Measurements from ENCODE around the gene PCSK6. TPM values are rescaled to one million over a fixed set of nuclear protein-coding genes. Genes with fewer than 3 reads are reported as not detected.

PCSK6 gene
- total RNA-seq, 1 donor from 2014 or later = 1.3 TPM

GRCh38 chr15:101534376-101534970 lies 45.0 kb upstream of the PCSK6 start:
- H3K27me3 Mint-ChIP-seq (ENCODE audit: low read depth, unreplicated experiment) = peaks cover 36% of the 10 kb centered on the region
- Histone ChIP-seq H3K4me2 (ENCODE audit: low read length) (no peak overlapping the region), H3K79me2 (ENCODE audit: insufficient read depth, low read length) (no peaks in the 10 kb centered on the region), H4K20me1 (ENCODE audit: insufficient read depth, low read length) (no peaks in the 10 kb centered on the region), H3K4me3 (ENCODE audit: insufficient read depth, low read depth, low read length) (no peak overlapping the region), H2AFZ (ENCODE audit: low read depth, low read length) (no peak overlapping the region), H3K9me3 (ENCODE audit: insufficient read depth, low read depth, low read length) (peaks cover 2% of the 10 kb centered on the region), H3K27me3 (ENCODE audit: insufficient read depth, low read length) (no peaks in the 10 kb centered on the region), H3K4me1 (ENCODE audit: insufficient read depth, low read length) (no peaks in the 10 kb centered on the region), H3K36me3 (ENCODE audit: insufficient read depth, low read length) (no peaks in the 10 kb centered on the region), H3K9ac (ENCODE audit: low read length) (no peak overlapping the region), H3K27ac (ENCODE audit: low read depth, low read length) (no peak overlapping the region)
- H3K9me3 Mint-ChIP-seq (ENCODE audit: unreplicated experiment) = peaks cover 10% of the 10 kb centered on the region
- H3K27ac Mint-ChIP-seq (ENCODE audit: unreplicated experiment) = no peak overlapping the region
- TF ChIP-seq CTCF (IDR thresholded peaks at IDR 0.05; ENCODE audit: insufficient read depth, low read depth, low read length) (no peak), EZH2 (IDR thresholded peaks at IDR 0.05; ENCODE audit: insufficient read depth, low read length) (no peak)
- DNase-seq (ENCODE audit: low read depth) (no peak), FAIRE-seq (no peak)
- H3K4me3 Mint-ChIP-seq (ENCODE audit: unreplicated experiment) = no peak overlapping the region
- peaks cover 12% of the 10 kb centered on the region for H3K4me1 Mint-ChIP-seq (ENCODE audit: low read depth, unreplicated experiment)
- no peaks in the 10 kb centered on the region for H3K36me3 Mint-ChIP-seq (ENCODE audit: low read depth, unreplicated experiment)

GRCh38 chr15:101533371-101534140 lies 44.0 kb upstream of the PCSK6 start:
- Histone ChIP-seq H3K4me1 (ENCODE audit: insufficient read depth, low read length) (no peaks in the 10 kb centered on the region), H3K9ac (ENCODE audit: low read length) (no peak overlapping the region), H3K4me3 (ENCODE audit: insufficient read depth, low read depth, low read length) (no peak overlapping the region), H3K27me3 (ENCODE audit: insufficient read depth, low read length) (no peaks in the 10 kb centered on the region), H2AFZ (ENCODE audit: low read depth, low read length) (no peak overlapping the region), H4K20me1 (ENCODE audit: insufficient read depth, low read length) (no peaks in the 10 kb centered on the region), H3K9me3 (ENCODE audit: insufficient read depth, low read depth, low read length) (peaks cover 2% of the 10 kb centered on the region), H3K27ac (ENCODE audit: low read depth, low read length) (no peak overlapping the region), H3K36me3 (ENCODE audit: insufficient read depth, low read length) (no peaks in the 10 kb centered on the region), H3K4me2 (ENCODE audit: low read length) (no peak overlapping the region), H3K79me2 (ENCODE audit: insufficient read depth, low read length) (no peaks in the 10 kb centered on the region)
- Mint-ChIP-seq H3K27me3 (ENCODE audit: low read depth, unreplicated experiment) (peaks cover 36% of the 10 kb centered on the region), H3K27ac (ENCODE audit: unreplicated experiment) (no peak overlapping the region), H3K4me1 (ENCODE audit: low read depth, unreplicated experiment) (peaks cover 18% of the 10 kb centered on the region), H3K9me3 (ENCODE audit: unreplicated experiment) (peaks cover 4% of the 10 kb centered on the region), H3K36me3 (ENCODE audit: low read depth, unreplicated experiment) (no peaks in the 10 kb centered on the region), H3K4me3 (ENCODE audit: unreplicated experiment) (no peak overlapping the region)
- TF ChIP-seq CTCF (IDR thresholded peaks at IDR 0.05; ENCODE audit: insufficient read depth, low read depth, low read length) = no peak
- no peak for TF ChIP-seq EZH2 (IDR thresholded peaks at IDR 0.05; ENCODE audit: insufficient read depth, low read length)
- no peak for FAIRE-seq
- DNase-seq (ENCODE audit: low read depth) = no peak

GRCh38 chr15:101532865-101533264 lies 43.4 kb upstream of the PCSK6 start:
- Histone ChIP-seq H3K9ac (ENCODE audit: low read length) (no peak overlapping the region), H3K4me3 (ENCODE audit: insufficient read depth, low read depth, low read length) (no peak overlapping the region), H3K9me3 (ENCODE audit: insufficient read depth, low read depth, low read length) (no peaks in the 10 kb centered on the region), H3K4me2 (ENCODE audit: low read length) (no peak overlapping the region), H2AFZ (ENCODE audit: low read depth, low read length) (no peak overlapping the region), H4K20me1 (ENCODE audit: insufficient read depth, low read length) (no peaks in the 10 kb centered on the region), H3K27me3 (ENCODE audit: insufficient read depth, low read length) (no peaks in the 10 kb centered on the region), H3K79me2 (ENCODE audit: insufficient read depth, low read length) (no peaks in the 10 kb centered on the region), H3K27ac (ENCODE audit: low read depth, low read length) (no peak overlapping the region), H3K36me3 (ENCODE audit: insufficient read depth, low read length) (no peaks in the 10 kb centered on the region), H3K4me1 (ENCODE audit: insufficient read depth, low read length) (no peaks in the 10 kb centered on the region)
- no peak for DNase-seq (ENCODE audit: low read depth)
- Mint-ChIP-seq H3K9me3 (ENCODE audit: unreplicated experiment) (peaks cover 4% of the 10 kb centered on the region), H3K36me3 (ENCODE audit: low read depth, unreplicated experiment) (no peaks in the 10 kb centered on the region), H3K27me3 (ENCODE audit: low read depth, unreplicated experiment) (peaks cover 38% of the 10 kb centered on the region), H3K4me3 (ENCODE audit: unreplicated experiment) (no peak overlapping the region), H3K4me1 (ENCODE audit: low read depth, unreplicated experiment) (peaks cover 22% of the 10 kb centered on the region), H3K27ac (ENCODE audit: unreplicated experiment) (no peak overlapping the region)
- TF ChIP-seq CTCF (IDR thresholded peaks at IDR 0.05; ENCODE audit: insufficient read depth, low read depth, low read length) (no peak), EZH2 (IDR thresholded peaks at IDR 0.05; ENCODE audit: insufficient read depth, low read length) (no peak)
- FAIRE-seq = no peak
